Prostate gland (tissue), 2 donors: ENCODE measurements around the gene SMIM3.

Experiments
- CTCF ChIP-seq, 4 experiments: fragments of 200-600 bp in 2 of 4; fragments of 450-650 bp in 2 of 4; sonication (generic) in 2 of 4; IDR thresholded peaks; 1 replicate in 3 of 4; 2 replicates in 1 of 4; pipeline ENCODE4 v1.5.1; 2016 to 2019; ENCODE audit warnings: antibody characterized with exemption in 4 of 4, mild to moderate bottlenecking in 2 of 4, moderate library complexity in 2 of 4
- POLR2A ChIP-seq: fragments of 450-650 bp; IDR thresholded peaks from one replicate; pipeline ENCODE4 v1.6.1; 2016; ENCODE audit warnings: antibody characterized with exemption, mild to moderate bottlenecking

DNA sequence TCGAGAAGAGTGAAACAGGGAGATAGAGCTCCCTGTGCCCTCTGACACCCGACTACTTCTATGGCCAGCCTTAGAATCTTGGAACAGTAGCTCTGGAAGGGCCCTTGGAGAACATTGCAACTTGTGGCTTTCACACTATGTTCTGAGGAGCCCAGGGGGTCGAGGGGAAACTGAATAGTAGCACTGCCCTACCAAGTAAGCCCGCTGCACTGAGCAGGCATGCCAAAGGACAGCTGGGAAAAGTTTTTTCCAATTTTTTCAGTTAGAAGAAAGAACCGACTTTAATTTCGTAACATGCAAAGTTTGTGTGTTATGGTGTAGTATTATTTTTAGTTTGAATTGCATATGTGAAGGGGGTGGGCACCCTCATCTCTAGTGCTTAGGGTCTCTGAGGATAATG, 10.9 kb downstream of the SMIM3 start:
- no peak for TF ChIP-seq CTCF (IDR thresholded peaks at IDR 0.05)
- no peak for TF ChIP-seq POLR2A
